NB4 (cell line): ENCODE results near the gene ACTRT2.

Experiments used
- DNase-seq: peaks from one replicate; pipeline ENCODE4 v3.0.0; 2010; ENCODE audit warnings: low read depth
- H3K4me3 ChIP-seq: one replicate; pipeline ENCODE4 v1.5.1; 2011; ENCODE audit warnings: mild to moderate bottlenecking, low read depth, low read length, moderate library complexity
- CTCF ChIP-seq: IDR thresholded peaks from one replicate; pipeline ENCODE4 v1.5.1; 2012; ENCODE audit warnings: low read depth, low read length
- MAX ChIP-seq: IDR thresholded peaks from 2 replicates; pipeline ENCODE4 v1.6.1; 2011; ENCODE audit warnings: low read depth, low read length
- MYC ChIP-seq: IDR thresholded peaks from 2 replicates; pipeline ENCODE4 v1.6.1; 2011; ENCODE audit warnings: low read depth, low read length
- POLR2A ChIP-seq: IDR thresholded peaks from 2 replicates; pipeline ENCODE4 v1.6.1; 2011; ENCODE audit warnings: mild to moderate bottlenecking; ENCODE audit not compliant: insufficient read length; ENCODE audit errors: extremely low read depth

The ACTRT2 gene

GRCh38 chr1:3051270-3052268, 30.3 kb downstream of the ACTRT2 start:
- H3K4me3 ChIP-seq = no peak overlapping the region
- no peak for DNase-seq

GRCh38 chr1:3052501-3052900, 31.2 kb downstream of the ACTRT2 start:
- no peak for DNase-seq
- TF ChIP-seq POLR2A (no peak), CTCF (no peak), MAX (no peak), MYC (no peak)

More at GRCh38 chr1:3051270-3052268, 30.3 kb downstream of the ACTRT2 start:
- TF ChIP-seq MYC (no peak), POLR2A (no peak), MAX (no peak), CTCF (no peak)

GRCh38 chr1:3053366-3053980, 32.2 kb downstream of the ACTRT2 start:
- no peak for TF ChIP-seq MYC
- TF ChIP-seq MAX = no peak
- no peak for TF ChIP-seq POLR2A
- TF ChIP-seq CTCF = no peak
- no peak for DNase-seq
- H3K4me3 ChIP-seq = no peak overlapping the region

More at GRCh38 chr1:3052501-3052900, 31.2 kb downstream of the ACTRT2 start:
- no peak overlapping the region for H3K4me3 ChIP-seq

- H3K4me3 ChIP-seq = no peak overlapping the region
- TF ChIP-seq POLR2A (no peak), MAX (no peak), CTCF (no peak), MYC (no peak)
- no peak for DNase-seq
Measured at GRCh38 chr1:3053986-3054385, 32.7 kb downstream of the ACTRT2 start.

GRCh38 chr1:3054474-3054873, 33.2 kb downstream of the ACTRT2 start:
- TF ChIP-seq POLR2A (no peak), CTCF (no peak), MYC (no peak), MAX (no peak)
- H3K4me3 ChIP-seq = no peak overlapping the region
- DNase-seq = no peak
